CD4-positive, alpha-beta T cell treated with Interleukin-15 for 1 hour (primary cell): ENCODE results near the gene ACTN3.
"Not testable (repeated sequence)": the region's sequence is repeated elsewhere in the genome, so short reads cannot be mapped to it uniquely, and the experiment has no call there.

Source experiments
- DNase-seq: peaks from one replicate; pipeline ENCODE4 v3.0.0-alpha.2; 2020

ACTN3 gene

DNA sequence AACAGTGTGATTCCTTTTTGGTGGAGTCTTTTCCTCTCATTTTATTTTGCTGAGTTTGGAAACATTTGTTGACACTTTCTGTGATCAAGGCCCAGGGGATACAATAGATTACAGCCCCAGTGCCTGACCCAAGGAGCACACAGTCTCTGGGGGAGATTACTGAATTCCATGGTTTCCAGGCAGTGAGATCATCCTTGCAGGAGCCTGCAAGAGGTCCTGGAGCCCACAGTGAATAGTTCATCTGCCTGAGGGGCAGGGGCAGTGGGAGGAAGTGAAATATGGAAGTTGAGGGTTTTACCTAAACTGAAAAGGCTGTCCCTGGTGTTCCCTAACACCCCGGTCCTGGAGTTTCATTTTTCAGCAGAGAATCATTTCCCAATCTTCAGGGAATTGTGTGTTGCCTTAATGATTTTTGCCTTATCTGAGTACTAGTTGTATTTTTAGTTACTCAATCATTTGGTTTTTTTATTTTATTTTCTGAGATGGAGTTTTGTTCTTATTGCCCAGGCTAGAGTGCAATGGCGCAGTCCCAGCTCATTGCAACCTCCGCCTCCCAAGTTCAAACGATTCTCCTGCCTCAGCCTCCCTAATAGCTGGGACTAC, 54.0 kb downstream of the ACTN3 start:
- DNase-seq = no peak

DNA sequence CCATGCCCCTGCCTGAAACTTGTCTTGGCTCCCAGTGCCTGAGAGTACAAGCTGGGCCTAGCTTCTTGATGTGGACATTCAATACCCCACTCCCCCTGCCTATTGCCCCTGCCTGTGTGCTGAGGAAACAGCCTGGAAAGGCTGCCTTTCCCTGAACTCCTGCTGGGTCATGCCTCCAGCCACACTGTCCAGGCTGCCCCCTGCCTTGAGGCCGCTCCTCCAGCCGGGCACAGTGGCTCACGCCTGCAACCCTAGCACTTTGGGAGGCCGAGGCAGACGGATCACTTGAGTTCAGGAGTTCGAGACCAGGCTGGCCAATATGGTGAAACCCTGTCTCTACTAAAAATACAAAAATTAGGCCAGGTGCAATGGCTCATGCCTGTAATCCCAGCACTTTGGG, 56.4 kb downstream of the ACTN3 start:
- DNase-seq = no peak

DNA sequence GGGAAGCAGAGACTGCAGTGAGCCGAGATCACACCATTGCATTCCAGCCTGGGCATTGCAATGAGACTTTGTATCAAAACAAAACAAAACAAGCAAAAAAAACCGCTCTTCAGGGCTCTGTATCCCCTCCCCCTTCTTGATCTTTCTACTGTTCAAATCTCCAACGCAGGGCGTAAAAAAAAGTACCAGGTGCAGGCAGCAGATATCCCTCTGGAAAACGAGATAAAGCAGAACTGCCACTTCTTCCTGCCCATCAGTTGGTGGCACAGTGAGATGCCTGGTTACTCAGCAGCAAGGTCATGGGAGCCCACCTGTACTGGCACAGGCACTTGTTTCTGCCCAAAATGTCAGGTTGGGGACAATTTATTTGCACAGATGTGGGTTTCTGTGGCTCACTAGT, 57.5 kb downstream of the ACTN3 start:
- no peak for DNase-seq

DNA sequence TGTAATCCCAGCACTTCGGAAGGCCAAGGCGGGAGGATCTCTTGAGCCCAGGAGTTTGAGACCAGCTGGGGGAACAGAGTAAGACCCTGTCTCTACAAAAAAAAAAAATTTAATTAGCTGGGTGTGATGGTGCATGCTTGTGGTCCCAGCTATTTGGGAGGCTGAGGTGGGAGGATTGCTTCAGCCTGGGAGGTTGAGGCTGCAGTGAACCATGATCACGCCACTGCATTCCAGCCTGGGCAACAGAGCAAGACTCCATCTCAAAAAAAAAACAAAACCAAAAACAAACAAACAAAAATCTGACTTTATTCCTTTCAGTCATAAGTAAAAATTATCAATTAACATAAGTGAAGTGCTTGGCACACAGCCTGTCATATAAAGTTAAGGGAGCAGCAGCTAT, 59.9 kb downstream of the ACTN3 start:
- not testable (repeated sequence) for DNase-seq

DNA sequence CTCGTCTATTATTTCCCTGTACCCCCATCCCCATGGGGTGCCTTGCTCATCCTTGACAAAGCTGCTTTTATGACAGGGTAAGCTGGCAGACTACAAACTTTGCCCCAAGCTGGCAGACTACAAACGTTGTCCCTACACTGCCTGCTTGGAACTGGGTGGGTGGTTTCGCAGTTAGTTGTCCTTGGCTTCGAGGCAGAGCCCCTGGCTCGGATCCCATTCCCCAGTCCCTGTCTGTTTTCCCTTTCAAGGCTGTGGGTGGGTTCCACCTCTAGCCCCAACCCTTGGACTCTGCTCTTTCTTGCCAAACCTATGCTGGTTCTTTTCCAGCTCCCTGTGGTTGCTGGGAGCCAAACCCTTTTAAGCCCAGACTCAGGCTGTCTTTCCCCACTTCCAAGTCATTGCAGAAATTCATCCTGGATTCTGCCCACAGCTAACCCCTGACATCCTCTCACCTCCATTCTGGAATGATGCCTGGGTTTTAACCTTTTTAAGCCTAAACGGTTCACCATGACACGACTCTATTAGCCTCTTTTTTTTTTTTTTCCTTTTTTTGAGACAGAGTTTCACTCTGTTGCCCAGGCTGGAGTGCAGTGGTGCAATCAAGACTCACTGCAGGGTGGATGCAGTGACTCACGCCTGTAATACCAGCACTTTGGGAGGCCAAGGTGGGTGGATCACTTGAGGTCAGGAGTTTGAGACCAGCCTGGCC, 60.6 kb downstream of the ACTN3 start:
- DNase-seq = peak; percentile 28

DNA sequence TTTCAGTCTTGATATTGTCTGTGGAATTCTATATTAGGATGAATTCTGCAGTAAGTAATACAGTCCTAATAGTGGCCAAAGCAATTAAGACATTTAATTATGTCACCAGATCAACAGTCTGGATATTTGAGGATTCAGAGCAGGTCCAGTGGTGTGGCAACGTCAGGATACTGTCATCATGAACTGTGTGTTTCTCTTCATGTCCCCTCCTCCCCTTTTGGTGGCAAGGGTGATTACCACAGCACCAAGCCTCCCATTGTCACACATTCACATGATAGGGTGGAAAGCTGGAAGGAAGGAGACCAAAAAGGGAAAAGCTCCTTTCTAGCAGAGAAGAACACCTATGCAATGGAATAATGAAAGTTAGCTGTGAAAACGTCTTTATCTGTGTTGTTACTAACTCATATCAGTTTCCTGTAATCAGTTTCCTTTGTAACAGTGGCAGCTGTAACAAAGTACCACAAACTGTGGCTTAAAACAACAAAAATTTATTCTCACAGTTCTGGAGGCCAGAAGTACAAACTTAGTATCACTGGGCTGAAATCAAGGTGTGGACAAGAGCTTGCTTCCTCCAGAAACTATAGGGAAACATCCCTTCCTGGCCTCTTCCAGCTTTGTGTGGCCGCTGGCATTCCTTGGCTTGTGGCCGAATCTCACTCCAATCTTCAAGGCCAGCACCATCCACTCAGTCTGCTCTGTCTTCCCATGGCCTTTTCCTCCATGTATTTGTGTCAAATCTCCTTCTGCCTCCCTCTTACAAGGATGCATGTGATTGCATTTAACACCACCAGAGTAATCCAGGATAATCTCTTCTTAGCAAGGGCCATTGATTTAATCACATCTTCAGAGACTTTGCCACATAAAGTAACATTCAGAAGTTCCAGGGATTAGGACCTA, 63.3 kb downstream of the ACTN3 start:
- DNase-seq = no peak

DNA sequence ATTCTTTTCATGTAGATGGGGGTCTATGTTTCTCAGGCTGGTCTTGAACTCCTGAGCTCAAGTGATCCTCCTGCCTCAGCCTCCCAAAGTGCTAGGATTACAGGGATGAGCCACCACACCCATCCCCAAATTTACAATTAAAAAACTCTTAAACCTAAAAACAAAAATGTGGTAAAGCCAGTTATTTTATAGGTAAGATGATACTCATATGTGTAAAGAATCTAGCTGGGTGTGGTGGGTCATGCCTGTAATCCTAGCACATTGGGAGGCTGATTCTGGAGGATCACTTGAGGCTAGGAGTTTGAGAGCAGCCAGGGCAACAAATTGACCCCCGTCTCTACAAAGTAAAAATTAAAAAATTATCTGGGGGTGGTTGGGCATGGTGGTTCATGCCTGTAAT, 65.8 kb downstream of the ACTN3 start:
- DNase-seq = no peak
